Tibial nerve (tissue), 4 donors: ENCODE measurements around the gene PITRM1. TPM values are rescaled to one million over a fixed set of nuclear protein-coding genes. Genes with fewer than 3 reads are reported as not detected.

Source experiments
- DNase-seq, 2 donors: peaks; one replicate each; pipeline ENCODE4 v3.0.0-alpha.2; 2019; ENCODE audit warnings: low spot score in 2 of 2
- H3K27ac ChIP-seq, 4 donors: fragments of 200-600 bp; sonication (generic) in 3 of 4; one replicate each; pipeline ENCODE4 v1.5.1; 2017 to 2019; ENCODE audit warnings: mild to moderate bottlenecking in 1 of 4
- H3K27me3 ChIP-seq, 2 donors: fragments of 200-600 bp; sonication (generic) in 1 of 2; one replicate each; pipeline versions ENCODE4 v1.5.1 to v1.6.0; 2017 to 2019
- H3K36me3 ChIP-seq, 3 donors: fragments of 200-600 bp; sonication (generic); one replicate each; pipeline ENCODE4 v1.5.1; 2018 to 2019
- H3K4me1 ChIP-seq, 4 donors: fragments of 200-600 bp; sonication (generic) in 3 of 4; one replicate each; pipeline ENCODE4 v1.5.1; 2017 to 2019
- H3K4me3 ChIP-seq, 4 donors: fragments of 200-600 bp; sonication (generic) in 3 of 4; one replicate each; pipeline ENCODE4 v1.5.1; 2017 to 2019; ENCODE audit warnings: mild to moderate bottlenecking in 1 of 4, moderate library complexity in 1 of 4
- H3K9me3 ChIP-seq, 4 donors: fragments of 200-600 bp; sonication (generic) in 3 of 4; one replicate each; pipeline ENCODE4 v1.5.1; 2017 to 2019
- CTCF ChIP-seq, 5 experiments: fragments of 200-600 bp in 3 of 5; fragments of 450-650 bp in 2 of 5; sonication (generic) in 3 of 5; IDR thresholded peaks; one replicate each; pipeline ENCODE4 v1.5.1; 2016 to 2019; ENCODE audit warnings: antibody characterized with exemption in 5 of 5, mild to moderate bottlenecking in 3 of 5, moderate library complexity in 2 of 5
- EP300 ChIP-seq, 2 donors: sonication (generic); formaldehyde crosslinking; IDR thresholded peaks; one replicate each; pipeline ENCODE4 v1.6.1; 2017; ENCODE audit warnings: antibody characterized with exemption in 2 of 2, mild to moderate bottlenecking in 1 of 2
- POLR2A ChIP-seq, 2 donors: fragments of 450-650 bp; IDR thresholded peaks; one replicate each; pipeline ENCODE4 v1.6.1; 2017; ENCODE audit warnings: antibody characterized with exemption in 2 of 2, mild to moderate bottlenecking in 2 of 2, moderate library complexity in 2 of 2
- WGBS, 2 donors: methylation state at CpG; one replicate each; pipeline ENCODE4 v1.1.5; 2018; 5-methylcytosine and 5-hydroxymethylcytosine counted together
- total RNA-seq, 4 donors: library from RNA; depleted of rRNA; stranded (reverse); fragments of >200 nt; gene quantifications; one replicate each; pipeline ENCODE4 v1.1.0, GENCODE V29; 2016

Gene PITRM1
- total RNA-seq, 4 donors from 2014 or later, result 55.5 to 83.7 (median 59.7) TPM

GRCh38 chr10:3122486-3123205 is 49.9 kb downstream of the PITRM1 start:
- H3K27me3 ChIP-seq, result no peaks in the 10 kb centered on the region
- H3K9me3 ChIP-seq, result no peaks in the 10 kb centered on the region
- no peak for TF ChIP-seq POLR2A (IDR thresholded peaks at IDR 0.05)
- TF ChIP-seq EP300 (IDR thresholded peaks at IDR 0.05), result no peak
- no peak for TF ChIP-seq CTCF (IDR thresholded peaks at IDR 0.05)
- H3K36me3 ChIP-seq, result peaks cover 0 to 55% (median 0%) of the 10 kb centered on the region in 3 donors
- WGBS, 2 donors, result 89 to 91% methylated on average over 22 to 27 of the region's 27 CpGs
- no peak overlapping the region for H3K27ac ChIP-seq
- no peak overlapping the region for H3K4me3 ChIP-seq
- H3K4me1 ChIP-seq, result peaks cover 0 to 2% (median 0%) of the 10 kb centered on the region in 4 donors
- no peak for DNase-seq

GRCh38 chr10:3122034-3122433 is 50.5 kb downstream of the PITRM1 start:
- 86 to 95% methylated on average over 7 to 14 of the region's 14 CpGs for WGBS, 2 donors

GRCh38 chr10:3119796-3120459 is 52.7 kb downstream of the PITRM1 start:
- Histone ChIP-seq H3K4me3 (no peak overlapping the region), H3K27me3 (no peaks in the 10 kb centered on the region), H3K9me3 (no peaks in the 10 kb centered on the region), H3K4me1 (no peaks in the 10 kb centered on the region), H3K27ac (no peak overlapping the region), H3K36me3 (peaks cover 0 to 56% (median 0%) of the 10 kb centered on the region in 3 donors)
- WGBS, 2 donors, result 87 to 90% methylated on average over 23 to 31 of the region's 31 CpGs
- peak in 1 of 5 experiments; percentile 11 for TF ChIP-seq CTCF (IDR thresholded peaks at IDR 0.05)
- TF ChIP-seq POLR2A (IDR thresholded peaks at IDR 0.05), result no peak
- DNase-seq, result no peak

More at GRCh38 chr10:3122034-3122433, 50.5 kb downstream of the PITRM1 start:
- Histone ChIP-seq H3K36me3 (peaks cover 0 to 61% (median 0%) of the 10 kb centered on the region in 3 donors), H3K4me1 (peaks cover 0 to 2% (median 0%) of the 10 kb centered on the region in 4 donors), H3K9me3 (no peaks in the 10 kb centered on the region), H3K27me3 (no peaks in the 10 kb centered on the region), H3K27ac (no peak overlapping the region), H3K4me3 (no peak overlapping the region)
- no peak for DNase-seq
- no peak for TF ChIP-seq CTCF (IDR thresholded peaks at IDR 0.05)
- TF ChIP-seq POLR2A (IDR thresholded peaks at IDR 0.05), result no peak
- TF ChIP-seq EP300 (IDR thresholded peaks at IDR 0.05), result no peak

- H3K4me3 ChIP-seq, result no peak overlapping the region
- H3K27me3 ChIP-seq, result no peaks in the 10 kb centered on the region
- no peaks in the 10 kb centered on the region for H3K4me1 ChIP-seq
- peaks cover 0 to 54% (median 0%) of the 10 kb centered on the region in 3 donors for H3K36me3 ChIP-seq
- WGBS, 2 donors, result 88 to 93% methylated on average over 32 of the region's 32 CpGs
- no peaks in the 10 kb centered on the region for H3K9me3 ChIP-seq
- DNase-seq, result no peak
- H3K27ac ChIP-seq, result no peak overlapping the region
- TF ChIP-seq CTCF (IDR thresholded peaks at IDR 0.05), result no peak
- no peak for TF ChIP-seq POLR2A (IDR thresholded peaks at IDR 0.05)
- no peak for TF ChIP-seq EP300 (IDR thresholded peaks at IDR 0.05)
Measured at GRCh38 chr10:3118641-3119091, 53.9 kb downstream of the PITRM1 start.

- Histone ChIP-seq H3K27ac (no peak overlapping the region), H3K4me1 (no peaks in the 10 kb centered on the region), H3K4me3 (no peak overlapping the region), H3K27me3 (no peaks in the 10 kb centered on the region), H3K9me3 (no peaks in the 10 kb centered on the region), H3K36me3 (peaks cover 0 to 52% (median 6%) of the 10 kb centered on the region in 3 donors)
- DNase-seq, result no peak
- WGBS, 2 donors, result 92 to 95% methylated on average over 12 of the region's 12 CpGs
- no peak for TF ChIP-seq CTCF (IDR thresholded peaks at IDR 0.05)
- no peak for TF ChIP-seq POLR2A (IDR thresholded peaks at IDR 0.05)
- no peak for TF ChIP-seq EP300 (IDR thresholded peaks at IDR 0.05)
Measured at GRCh38 chr10:3117486-3117885, 55.1 kb downstream of the PITRM1 start.
